Lung (tissue), 12 donors: ENCODE measurements around the gene SPG7. TPM values are rescaled to one million over a fixed set of nuclear protein-coding genes. Genes with fewer than 3 reads are reported as not detected.
A peak's percentile ranks its signal among the peaks of the same experiment; 100 is the strongest.

Experiments used
- ATAC-seq: fragments of 200-7000 bp; cut with Tn5 transposase; one replicate; pipeline ENCODE4 v1.9.1; 2020; ENCODE audit warnings: moderate number of reproducible peaks; ENCODE audit not compliant: insufficient read depth, low FRiP score
- DNase-seq, 3 donors: peaks; one replicate each; pipeline ENCODE4 v3.0.0-alpha.2; 2013 to 2017
- H3K27ac ChIP-seq, 2 donors: one replicate each; pipeline ENCODE4 v1.5.1; 2013; ENCODE audit warnings: mild to moderate bottlenecking in 2 of 2, moderate library complexity in 2 of 2, control low read depth in 1 of 2, inconsistent platforms in 1 of 2, low read depth in 1 of 2, low read length in 1 of 2
- H3K27me3 ChIP-seq, 3 donors: one replicate each; pipeline ENCODE4 v1.5.1; 2013; ENCODE audit warnings: low read length in 2 of 3; ENCODE audit not compliant: control insufficient read depth in 3 of 3, insufficient read depth in 3 of 3
- H3K36me3 ChIP-seq, 4 donors: one replicate each; pipeline ENCODE4 v1.5.1; 2013; ENCODE audit warnings: low read length in 4 of 4, mild to moderate bottlenecking in 1 of 4, moderate library complexity in 1 of 4; ENCODE audit not compliant: control insufficient read depth in 4 of 4, insufficient read depth in 4 of 4
- H3K4me1 ChIP-seq, 5 donors: one replicate each; pipeline ENCODE4 v1.5.1; 2013; ENCODE audit warnings: low read length in 5 of 5, mild to moderate bottlenecking in 2 of 5, moderate library complexity in 1 of 5; ENCODE audit not compliant: control insufficient read depth in 5 of 5, insufficient read depth in 5 of 5
- H3K4me3 ChIP-seq: one replicate; pipeline ENCODE4 v1.5.1; 2013; ENCODE audit warnings: mild to moderate bottlenecking, control low read depth, moderate library complexity
- H3K9ac ChIP-seq, 2 donors: one replicate each; pipeline ENCODE4 v1.5.1; 2013; ENCODE audit warnings: low read length in 2 of 2, control low read depth in 1 of 2; ENCODE audit not compliant: insufficient read depth in 1 of 2
- H3K9me3 ChIP-seq, 4 donors: one replicate each; pipeline ENCODE4 v1.5.1; 2013; ENCODE audit warnings: low read length in 3 of 4, mild to moderate bottlenecking in 1 of 4, moderate library complexity in 1 of 4; ENCODE audit not compliant: control insufficient read depth in 4 of 4, insufficient read depth in 3 of 4
- WGBS, 2 donors: extraction: QIAGEN DNeasy Blood & Tissue Kit; methylation state at CpG; one replicate each; pipeline ENCODE4 v1.1.7; 2013; 5-methylcytosine and 5-hydroxymethylcytosine counted together
- polyA plus RNA-seq, 2 donors: library from polyadenylated mRNA; stranded (reverse); fragments of 200-250 nt; gene quantifications; one replicate each; pipeline ENCODE4 v1.2.1, GENCODE V29; 2013
- total RNA-seq, 2 donors: library from RNA; depleted of rRNA in 1 of 2; stranded (reverse); fragments of >200 nt in 1 of 2; gene quantifications; one replicate each; pipeline ENCODE4 v1.2.1, GENCODE V29; 2014 to 2021
- TF ChIP-seq, protein P1 (sequence below): IDR thresholded peaks from 2 replicates; pipeline ENCODE4 v1.5.1; 2012; ENCODE audit warnings: mild to moderate bottlenecking; ENCODE audit errors: control extremely low read depth, extremely low read depth
- donor health status: control.
- donor health status: control.
- donor health status: Bipolar disorder and iron deficiency.
- donor health status: healthy.
- donor health status: DM: yes; HTN: yes; CAD: no.

Gene SPG7
- total and polyA plus RNA-seq, 4 donors, result 59.0 to 114 (median 95.4) TPM

GRCh38 chr16:89534252-89534756 is 26.1 kb downstream of the SPG7 start:
- Histone ChIP-seq H3K4me1 (peaks cover 0 to 5% (median 0%) of the 10 kb centered on the region in 5 donors), H3K9me3 (no peaks in the 10 kb centered on the region), H3K4me3 (no peak overlapping the region), H3K27ac (peak overlapping the region in 1 of 2 donors; percentile 73), H3K36me3 (peaks cover 9 to 62% (median 31%) of the 10 kb centered on the region in 4 donors), H3K27me3 (no peaks in the 10 kb centered on the region), H3K9ac (no peak overlapping the region)
- WGBS, 2 donors, result 12 to 32% methylated on average over 11 of the region's 11 CpGs
- peak; percentile 81 for ATAC-seq
- TF ChIP-seq, protein P1, sequence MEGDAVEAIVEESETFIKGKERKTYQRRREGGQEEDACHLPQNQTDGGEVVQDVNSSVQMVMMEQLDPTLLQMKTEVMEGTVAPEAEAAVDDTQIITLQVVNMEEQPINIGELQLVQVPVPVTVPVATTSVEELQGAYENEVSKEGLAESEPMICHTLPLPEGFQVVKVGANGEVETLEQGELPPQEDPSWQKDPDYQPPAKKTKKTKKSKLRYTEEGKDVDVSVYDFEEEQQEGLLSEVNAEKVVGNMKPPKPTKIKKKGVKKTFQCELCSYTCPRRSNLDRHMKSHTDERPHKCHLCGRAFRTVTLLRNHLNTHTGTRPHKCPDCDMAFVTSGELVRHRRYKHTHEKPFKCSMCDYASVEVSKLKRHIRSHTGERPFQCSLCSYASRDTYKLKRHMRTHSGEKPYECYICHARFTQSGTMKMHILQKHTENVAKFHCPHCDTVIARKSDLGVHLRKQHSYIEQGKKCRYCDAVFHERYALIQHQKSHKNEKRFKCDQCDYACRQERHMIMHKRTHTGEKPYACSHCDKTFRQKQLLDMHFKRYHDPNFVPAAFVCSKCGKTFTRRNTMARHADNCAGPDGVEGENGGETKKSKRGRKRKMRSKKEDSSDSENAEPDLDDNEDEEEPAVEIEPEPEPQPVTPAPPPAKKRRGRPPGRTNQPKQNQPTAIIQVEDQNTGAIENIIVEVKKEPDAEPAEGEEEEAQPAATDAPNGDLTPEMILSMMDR, result no peak
- peak in 2 of 3 donors; percentile 34 to 35 for DNase-seq

- TF ChIP-seq, protein P1, result no peak
- Histone ChIP-seq H3K9ac (no peak overlapping the region), H3K27me3 (no peaks in the 10 kb centered on the region), H3K27ac (no peak overlapping the region), H3K4me1 (peaks cover 0 to 4% (median 0%) of the 10 kb centered on the region in 5 donors), H3K9me3 (no peaks in the 10 kb centered on the region), H3K36me3 (peaks cover 4 to 55% (median 21%) of the 10 kb centered on the region in 4 donors), H3K4me3 (no peak overlapping the region)
- 94 to 98% methylated on average over 16 to 20 of the region's 24 CpGs for WGBS, 2 donors
- no peak for DNase-seq
- ATAC-seq, result no peak
Measured at GRCh38 chr16:89536371-89536770, 28.2 kb downstream of the SPG7 start.

DNA sequence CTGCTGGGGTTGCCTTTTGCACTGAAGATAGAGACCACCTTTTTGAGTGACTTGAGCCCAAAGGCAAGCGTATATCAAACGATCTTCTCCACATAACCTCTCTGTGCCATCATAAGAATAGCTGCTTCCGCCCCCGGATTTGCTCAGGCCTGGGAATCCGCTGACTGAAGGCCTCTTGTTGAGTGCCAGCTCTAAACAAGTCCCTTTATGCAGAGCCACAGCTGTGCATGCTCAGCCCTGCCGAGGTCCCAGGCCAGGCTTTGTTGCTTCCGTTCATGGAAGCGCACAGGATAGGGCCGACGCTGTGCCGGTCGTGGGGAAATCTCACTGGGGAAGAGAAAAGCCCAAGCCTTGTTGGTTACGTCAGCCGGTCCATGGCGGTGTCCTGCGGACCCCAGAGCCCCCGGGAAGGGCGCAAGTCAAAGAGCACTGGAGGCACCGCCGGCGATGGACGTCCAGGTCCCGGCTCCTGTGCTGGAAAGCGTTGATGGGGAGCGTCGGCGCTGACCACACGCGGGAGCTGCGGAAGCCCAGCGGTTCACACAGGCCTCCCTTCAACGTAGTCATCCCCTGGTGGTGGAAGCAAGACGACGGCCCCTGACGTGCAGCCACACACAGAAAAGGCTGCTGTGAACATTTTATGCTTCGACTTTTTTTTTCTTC is 28.8 kb downstream of the SPG7 start:
- peaks cover 4 to 53% (median 19%) of the 10 kb centered on the region in 4 donors for H3K36me3 ChIP-seq
- no peak for ATAC-seq
- no peak overlapping the region for H3K4me3 ChIP-seq

More for the DNA sequence above, 28.8 kb downstream of the SPG7 start:
- WGBS, 2 donors, result 93 to 94% methylated on average over 36 of the region's 36 CpGs
- H3K27me3 ChIP-seq, result no peaks in the 10 kb centered on the region
- peaks cover 0 to 6% (median 0%) of the 10 kb centered on the region in 5 donors for H3K4me1 ChIP-seq
- TF ChIP-seq, protein P1, result no peak
- no peak overlapping the region for H3K9ac ChIP-seq
- H3K27ac ChIP-seq, result no peak overlapping the region
- no peaks in the 10 kb centered on the region for H3K9me3 ChIP-seq
- DNase-seq, result peak in 1 of 3 donors; percentile 13
